Stimulated activated naive CD8-positive, alpha-beta T cell treated with anti-CD3 and anti-CD28 coated beads, Interleukin-15, amount 100 ng/mL, for 72 hours (primary cell): ENCODE results near the gene MYL2.

ENCODE experiments used
- ATAC-seq: fragments of 150-1000 bp; cut with Tn5 transposase; 2 replicates; pipeline ENCODE4 v1.10.0; 2021; ENCODE audit warnings: mild to moderate bottlenecking, moderate library complexity
- DNase-seq, 2 donors: peaks; one replicate each; pipeline ENCODE4 v3.0.0; 2021 to 2022
- H3K27ac Mint-ChIP-seq, 2 donors: one replicate each; pipeline ENCODE4 v1.8.0; 2022; ENCODE audit warnings: mild to moderate bottlenecking in 2 of 2, mixed read lengths in 2 of 2, moderate library complexity in 2 of 2
- H3K27me3 Mint-ChIP-seq: one replicate; pipeline ENCODE4 v1.8.0; 2022; ENCODE audit warnings: mixed read lengths
- H3K4me1 Mint-ChIP-seq: one replicate; pipeline ENCODE4 v1.8.0; 2022; ENCODE audit warnings: mild to moderate bottlenecking, mixed read lengths
- H3K4me3 Mint-ChIP-seq, 2 donors: one replicate each; pipeline ENCODE4 v1.8.0; 2022; ENCODE audit warnings: mild to moderate bottlenecking in 2 of 2, mixed read lengths in 2 of 2, moderate library complexity in 1 of 2
- H3K9me3 Mint-ChIP-seq, 2 donors: one replicate each; pipeline ENCODE4 v1.8.0; 2022; ENCODE audit warnings: mixed read lengths in 2 of 2

MYL2 gene

DNA sequence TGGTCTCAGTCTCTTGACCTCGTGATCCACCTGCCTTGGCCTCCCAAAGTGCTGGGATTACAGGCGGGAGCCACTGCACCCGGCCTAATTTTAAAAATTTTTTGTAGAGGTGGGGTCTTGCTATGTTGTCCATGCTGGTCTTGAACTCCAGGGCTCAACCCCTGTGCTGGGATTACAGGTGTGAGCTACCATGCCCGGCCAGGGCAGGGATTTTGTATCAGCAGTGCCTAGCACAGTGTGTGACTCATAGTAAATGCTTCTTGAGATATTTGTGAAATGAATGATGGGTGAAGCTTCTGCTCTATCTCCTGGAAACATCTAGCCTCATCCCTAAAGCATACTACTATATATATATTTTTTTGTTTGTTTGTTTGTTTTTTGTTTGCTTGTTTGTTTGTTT is 37.1 kb downstream of the MYL2 start:
- no peak overlapping the region for H3K27ac Mint-ChIP-seq
- peaks cover 0 to 8% of the 10 kb centered on the region in 2 donors for H3K9me3 Mint-ChIP-seq
- ATAC-seq, result no peak
- H3K4me3 Mint-ChIP-seq, result no peak overlapping the region
- no peaks in the 10 kb centered on the region for H3K27me3 Mint-ChIP-seq
- peaks cover 6% of the 10 kb centered on the region for H3K4me1 Mint-ChIP-seq
- no peak for DNase-seq

DNA sequence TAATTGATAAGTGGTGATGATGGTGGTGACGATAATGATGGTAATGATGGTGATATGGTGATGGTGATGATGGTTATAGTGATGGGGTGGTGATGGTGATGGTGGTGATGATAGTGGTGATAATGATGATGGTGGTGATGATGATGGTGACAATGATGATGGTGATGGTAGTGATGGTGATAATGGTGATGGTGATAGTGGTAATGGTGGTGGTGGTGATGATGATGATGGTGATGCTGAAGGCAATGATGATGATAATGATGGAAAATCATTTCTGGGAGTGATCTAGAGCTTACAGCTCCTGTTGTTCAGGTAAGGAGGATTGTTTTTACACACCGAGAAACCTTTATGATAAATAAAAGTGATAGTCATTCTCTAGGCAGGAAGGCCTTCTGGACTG is 39.7 kb downstream of the MYL2 start:
- peaks cover 0 to 8% of the 10 kb centered on the region in 2 donors for H3K9me3 Mint-ChIP-seq
- no peak overlapping the region for H3K4me3 Mint-ChIP-seq
- DNase-seq, result no peak
- no peak for ATAC-seq
- H3K27ac Mint-ChIP-seq, result no peak overlapping the region
- H3K27me3 Mint-ChIP-seq, result no peaks in the 10 kb centered on the region
- H3K4me1 Mint-ChIP-seq, result no peaks in the 10 kb centered on the region

DNA sequence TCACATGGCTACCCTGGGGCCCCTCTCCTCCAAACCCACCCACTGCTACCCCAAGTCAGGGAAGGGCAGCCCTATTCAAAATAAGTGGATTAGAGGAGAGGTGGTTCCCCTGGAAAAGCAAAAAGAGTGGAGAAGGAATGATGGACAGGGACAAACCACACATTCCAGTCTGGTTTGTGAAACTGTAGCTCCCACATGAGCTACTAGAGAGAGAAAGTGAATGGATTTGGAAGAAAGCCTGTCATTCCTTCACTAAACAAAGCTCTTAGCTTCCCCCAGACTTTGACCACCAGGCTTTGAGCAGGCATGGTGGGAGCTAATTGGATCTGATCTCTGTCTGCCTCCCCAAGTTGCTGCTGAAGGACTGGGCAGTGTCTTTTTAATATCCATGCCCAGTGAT is 45.6 kb downstream of the MYL2 start:
- DNase-seq (no peak), ATAC-seq (no peak)
- Mint-ChIP-seq H3K4me1 (no peaks in the 10 kb centered on the region), H3K27ac (no peak overlapping the region), H3K9me3 (no peaks in the 10 kb centered on the region), H3K27me3 (peaks cover 11% of the 10 kb centered on the region), H3K4me3 (no peak overlapping the region)

DNA sequence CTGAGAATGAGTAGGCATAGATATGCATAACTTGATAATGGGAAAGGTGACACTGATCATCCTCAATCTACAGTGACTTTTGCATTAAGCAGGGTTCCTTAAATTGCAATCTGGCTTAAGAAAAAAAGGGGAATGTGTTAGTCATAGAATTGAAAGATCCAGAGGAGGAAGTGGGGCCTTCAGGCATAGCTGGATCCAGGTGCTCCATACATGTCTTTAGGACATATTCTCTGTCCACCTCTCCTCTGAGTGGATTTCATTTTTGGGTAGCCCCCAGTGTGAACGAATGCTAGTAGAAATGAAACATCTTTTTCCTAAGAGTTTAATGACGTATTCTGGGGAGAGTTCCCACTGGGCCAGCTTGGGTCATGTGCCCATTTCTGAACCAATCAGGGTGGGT is 46.0 kb downstream of the MYL2 start:
- ATAC-seq, result no peak
- H3K27me3 Mint-ChIP-seq, result peaks cover 11% of the 10 kb centered on the region
- H3K4me1 Mint-ChIP-seq, result no peaks in the 10 kb centered on the region
- no peak for DNase-seq
- H3K4me3 Mint-ChIP-seq, result no peak overlapping the region
- no peak overlapping the region for H3K27ac Mint-ChIP-seq
- no peaks in the 10 kb centered on the region for H3K9me3 Mint-ChIP-seq

DNA sequence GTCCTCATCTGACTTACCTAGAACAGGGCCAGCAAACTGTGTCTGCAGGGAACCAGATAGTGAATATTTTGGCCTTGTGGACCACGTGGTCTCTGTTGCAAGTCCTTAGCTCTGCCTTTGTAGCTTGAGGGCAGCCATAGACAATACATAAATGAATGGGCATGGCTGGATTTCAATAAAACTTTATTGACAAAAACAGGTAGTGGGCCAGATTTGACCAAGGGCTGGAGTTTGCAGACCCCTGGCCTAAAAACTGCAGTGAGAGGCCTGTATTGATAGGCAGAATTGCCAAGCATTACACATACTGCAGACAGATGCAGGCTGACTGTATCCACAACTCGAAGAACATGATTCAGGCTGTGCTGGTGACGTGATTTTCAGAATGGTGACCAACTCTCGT is 48.3 kb downstream of the MYL2 start:
- Mint-ChIP-seq H3K27me3 (peaks cover 11% of the 10 kb centered on the region), H3K9me3 (no peaks in the 10 kb centered on the region), H3K4me3 (no peak overlapping the region), H3K4me1 (no peaks in the 10 kb centered on the region), H3K27ac (no peak overlapping the region)
- ATAC-seq (no peak), DNase-seq (no peak)

DNA sequence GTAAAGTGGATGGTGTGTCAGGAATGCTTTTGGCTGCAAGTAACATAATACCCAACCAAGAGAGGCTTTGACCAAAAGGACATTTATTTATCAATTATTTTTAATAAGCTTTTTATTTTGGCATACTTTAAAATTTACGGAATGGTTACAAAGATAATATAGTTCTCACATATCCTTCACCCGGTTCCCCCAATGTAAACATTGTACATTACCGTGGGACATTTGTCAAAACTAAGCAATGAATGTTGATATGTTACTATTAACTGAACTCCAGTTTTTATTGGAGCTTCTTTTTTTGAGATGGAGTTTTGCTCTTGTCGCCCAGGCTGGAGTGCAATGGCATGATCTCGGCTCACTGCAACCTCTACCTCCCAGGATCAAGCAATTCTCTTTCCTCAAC is 50.6 kb downstream of the MYL2 start:
- no peak for ATAC-seq
- no peak for DNase-seq
- Mint-ChIP-seq H3K27ac (no peak overlapping the region), H3K27me3 (peaks cover 11% of the 10 kb centered on the region), H3K4me3 (no peak overlapping the region), H3K4me1 (no peaks in the 10 kb centered on the region), H3K9me3 (no peaks in the 10 kb centered on the region)

DNA sequence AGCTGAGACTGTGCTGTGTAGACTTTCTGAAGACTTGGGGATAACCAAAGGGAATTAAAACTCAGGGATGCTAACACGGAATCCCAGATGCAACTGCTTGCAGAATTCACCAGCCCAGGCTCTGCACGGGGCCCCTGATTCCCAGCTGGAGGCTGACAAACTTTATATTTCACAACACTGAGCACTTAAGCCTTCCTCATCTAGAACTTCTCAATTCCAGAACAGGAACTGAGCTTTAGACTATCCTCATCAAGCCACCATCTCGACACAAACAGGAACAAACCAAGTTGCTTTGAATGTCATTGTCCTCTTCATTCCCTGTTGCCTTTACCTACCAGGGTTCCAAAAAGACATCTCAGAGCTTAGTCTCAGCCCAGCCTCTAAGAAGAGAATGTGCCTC is 51.4 kb downstream of the MYL2 start:
- Mint-ChIP-seq H3K27me3 (peaks cover 3% of the 10 kb centered on the region), H3K4me3 (no peak overlapping the region), H3K4me1 (no peaks in the 10 kb centered on the region), H3K9me3 (no peaks in the 10 kb centered on the region), H3K27ac (no peak overlapping the region)
- ATAC-seq (no peak), DNase-seq (no peak)

DNA sequence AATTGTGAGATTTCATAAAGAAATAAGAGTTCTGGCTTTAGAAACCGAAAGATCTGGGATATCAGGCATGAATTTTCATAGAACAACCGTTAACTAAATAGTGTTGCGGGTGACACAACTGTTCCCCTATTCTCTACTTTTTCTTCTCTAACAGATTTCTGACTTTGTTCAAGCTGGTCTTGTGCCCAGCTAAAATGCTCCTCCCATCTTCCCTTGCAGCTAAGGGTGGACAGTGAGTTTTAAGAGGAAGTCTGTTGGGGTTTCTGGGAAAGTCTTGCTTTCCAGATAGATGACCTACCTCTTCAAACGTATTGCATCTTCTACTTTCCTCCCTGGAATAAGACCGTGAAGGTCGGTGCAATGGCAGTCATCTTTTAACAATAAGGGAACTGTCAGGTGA is 54.9 kb downstream of the MYL2 start:
- ATAC-seq, result no peak
- no peaks in the 10 kb centered on the region for H3K9me3 Mint-ChIP-seq
- peaks cover 9% of the 10 kb centered on the region for H3K4me1 Mint-ChIP-seq
- H3K27me3 Mint-ChIP-seq, result no peaks in the 10 kb centered on the region
- H3K27ac Mint-ChIP-seq, result no peak overlapping the region
- no peak overlapping the region for H3K4me3 Mint-ChIP-seq
- DNase-seq, result no peak

DNA sequence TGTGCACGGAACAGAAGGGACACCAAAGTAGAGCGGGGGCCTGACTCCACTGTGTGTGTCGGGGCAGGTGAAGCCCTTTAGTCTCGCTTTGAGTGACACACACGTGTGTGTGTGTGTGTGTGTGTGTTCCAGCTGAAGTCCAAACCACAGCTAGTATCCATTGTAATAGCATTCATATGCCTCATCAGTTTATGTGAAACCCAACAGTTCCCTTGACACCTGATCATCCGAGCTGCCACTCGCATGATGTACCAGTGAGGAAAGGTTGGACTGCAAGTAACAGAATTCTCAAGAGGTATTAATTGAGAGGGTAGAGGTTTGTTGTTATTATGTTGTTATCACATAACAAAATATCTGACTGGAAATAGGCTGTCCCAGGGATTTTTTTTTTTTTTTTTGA is 57.2 kb downstream of the MYL2 start:
- Mint-ChIP-seq H3K4me3 (no peak overlapping the region), H3K27me3 (no peaks in the 10 kb centered on the region), H3K27ac (no peak overlapping the region), H3K4me1 (peaks cover 10% of the 10 kb centered on the region), H3K9me3 (no peaks in the 10 kb centered on the region)
- DNase-seq, result no peak
- no peak for ATAC-seq

DNA sequence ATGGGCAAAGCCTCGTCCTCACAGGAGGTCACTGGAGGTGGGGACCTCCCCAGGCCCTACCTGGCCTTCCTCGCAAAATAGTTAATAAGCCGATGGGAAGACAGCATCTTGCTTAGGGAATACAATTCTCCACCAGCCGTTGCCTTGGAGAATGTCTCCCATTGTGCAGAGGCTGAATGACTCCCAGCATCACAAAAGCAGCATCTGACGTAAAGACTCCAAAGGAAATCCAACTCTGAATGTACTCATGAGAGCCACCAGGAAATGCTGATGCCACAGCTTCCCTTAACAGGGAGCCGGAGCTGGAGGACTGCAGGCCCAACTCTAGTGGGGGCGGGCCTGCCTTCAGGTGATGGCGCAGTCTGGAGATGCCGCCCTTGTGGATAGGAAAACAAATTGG is 58.0 kb downstream of the MYL2 start:
- ATAC-seq (no peak), DNase-seq (no peak)
- Mint-ChIP-seq H3K27me3 (no peaks in the 10 kb centered on the region), H3K4me3 (no peak overlapping the region), H3K9me3 (no peaks in the 10 kb centered on the region), H3K27ac (no peak overlapping the region), H3K4me1 (peaks cover 10% of the 10 kb centered on the region)

DNA sequence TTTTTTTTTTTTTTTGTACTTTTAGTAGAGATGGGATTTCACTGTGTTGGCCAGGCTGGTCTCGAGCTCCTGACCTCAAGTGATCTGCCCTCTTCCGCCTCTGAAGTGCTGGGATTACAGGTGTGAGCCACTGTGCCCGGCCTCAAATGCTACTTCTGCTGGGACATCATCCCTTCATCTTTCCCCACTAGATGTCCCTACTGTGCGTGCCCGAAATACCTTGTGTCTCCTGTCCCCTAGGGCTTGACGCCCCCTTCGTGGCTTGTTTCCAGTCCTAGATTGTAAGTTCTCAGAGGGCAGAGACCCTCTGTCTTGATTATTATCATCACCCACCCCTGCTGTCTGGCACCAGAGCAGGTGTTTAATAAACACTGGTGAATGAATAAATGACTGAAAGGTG is 58.6 kb downstream of the MYL2 start:
- Mint-ChIP-seq H3K27ac (peak overlapping the region in 1 of 2 donors; percentile 9), H3K4me3 (no peak overlapping the region), H3K9me3 (no peaks in the 10 kb centered on the region), H3K4me1 (peaks cover 10% of the 10 kb centered on the region), H3K27me3 (no peaks in the 10 kb centered on the region)
- DNase-seq, result no peak
- no peak for ATAC-seq
